ENCODE results near the gene NAA10. TPM values are rescaled to one million over a fixed set of nuclear protein-coding genes. Genes with fewer than 3 reads are reported as not detected.

Gene NAA10
- total and polyA plus RNA-seq, 4 donors = 33.1 to 146 (median 104) TPM

DNA sequence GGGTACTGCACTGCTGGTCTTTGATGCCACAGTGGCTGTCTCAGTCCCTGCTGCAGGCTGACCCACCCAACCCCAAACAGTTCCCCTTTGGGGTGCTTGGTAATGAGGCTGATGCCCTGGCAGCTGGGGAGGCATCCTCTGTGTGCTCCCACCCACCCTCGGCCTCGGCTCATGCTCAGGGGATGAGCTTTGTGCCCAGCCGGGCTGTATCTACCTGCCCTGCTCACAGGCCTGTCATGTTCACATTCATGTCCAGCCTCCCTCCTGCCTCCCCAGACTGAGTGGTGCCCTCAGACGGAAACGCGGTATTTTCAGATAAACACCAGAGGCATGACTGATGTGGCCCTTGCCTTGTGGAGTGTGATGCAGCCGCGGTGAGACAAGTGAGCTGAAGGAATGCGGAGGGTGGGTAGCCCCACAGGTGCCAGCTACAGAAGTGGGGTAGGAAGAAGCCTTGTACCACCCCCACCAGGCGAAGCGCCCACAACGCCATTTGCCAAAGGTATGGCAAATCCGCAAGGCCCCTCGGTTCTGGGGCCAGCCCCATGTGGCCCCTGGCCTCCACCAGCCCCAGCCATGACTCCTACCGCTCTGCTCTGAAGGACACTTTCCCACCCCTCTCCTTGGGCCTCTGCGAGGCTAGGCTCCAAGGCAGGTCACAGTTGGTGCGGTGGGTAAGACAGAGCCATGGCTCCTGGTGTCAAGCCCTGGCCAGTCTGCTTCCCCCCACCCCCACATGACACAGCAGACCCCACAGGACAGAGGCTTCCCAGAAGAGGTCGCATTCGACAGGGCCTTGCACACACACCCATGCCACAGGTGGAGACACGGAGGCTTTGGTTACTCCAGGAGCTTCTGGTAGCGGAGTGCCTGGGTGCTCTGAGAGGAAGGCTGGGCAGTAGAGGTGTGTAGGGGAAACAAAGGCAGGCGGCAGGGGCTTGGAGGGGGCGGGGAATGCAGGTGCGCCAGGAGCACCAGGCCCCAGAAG lies 11.4 kb upstream of the NAA10 start:
- no peaks in the 10 kb centered on the region for H3K27me3 ChIP-seq (ENCODE audit: control insufficient read depth in 3 of 3, insufficient read depth in 3 of 3, low read length in 2 of 3)
- TF ChIP-seq CTCF (IDR thresholded peaks at IDR 0.05; ENCODE audit: control extremely low read depth, extremely low read depth) = no peak
- H3K36me3 ChIP-seq (ENCODE audit: control insufficient read depth in 4 of 4, insufficient read depth in 4 of 4, low read length in 4 of 4) = peaks cover 3 to 22% (median 10%) of the 10 kb centered on the region in 4 donors
- ATAC-seq (ENCODE audit: insufficient read depth, low FRiP score) = no peak
- peaks cover 0 to 2% (median 0%) of the 10 kb centered on the region in 4 donors for H3K9me3 ChIP-seq (ENCODE audit: control insufficient read depth in 4 of 4, insufficient read depth in 3 of 4, low read length in 3 of 4)
- no peak overlapping the region for H3K4me3 ChIP-seq
- peaks cover 0 to 13% (median 6%) of the 10 kb centered on the region in 5 donors for H3K4me1 ChIP-seq (ENCODE audit: control insufficient read depth in 5 of 5, insufficient read depth in 5 of 5, low read length in 5 of 5)
- no peak overlapping the region for H3K9ac ChIP-seq (ENCODE audit: insufficient read depth in 1 of 2, low read length in 2 of 2)
- 78 to 88% methylated on average over 19 to 24 of the region's 24 CpGs for WGBS, 2 donors
- no peak for DNase-seq
- H3K27ac ChIP-seq (ENCODE audit: low read depth in 1 of 2, low read length in 1 of 2) = no peak overlapping the region

DNA sequence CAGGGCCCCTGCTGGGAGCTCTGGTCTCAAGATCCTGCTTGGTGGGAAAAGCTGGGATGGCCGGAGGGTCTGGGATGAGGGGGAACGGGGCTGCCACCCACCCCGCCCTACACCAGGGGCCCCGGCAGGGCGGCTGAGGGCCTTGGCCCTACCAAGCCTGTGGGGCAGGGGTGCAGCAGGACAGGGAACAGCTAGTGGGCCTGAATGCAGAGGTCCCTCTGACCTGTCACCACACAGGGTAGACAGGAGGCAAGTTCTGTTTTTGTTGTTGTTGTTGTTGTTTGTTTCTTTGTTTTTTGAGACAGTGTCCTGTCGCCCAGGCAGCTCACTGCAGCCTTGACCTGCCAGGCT lies 9.9 kb upstream of the NAA10 start:
- H3K27ac ChIP-seq (ENCODE audit: low read depth in 1 of 2, low read length in 1 of 2) = peak overlapping the region in 1 of 2 donors; percentile 49
- no peaks in the 10 kb centered on the region for H3K9me3 ChIP-seq (ENCODE audit: control insufficient read depth in 4 of 4, insufficient read depth in 3 of 4, low read length in 3 of 4)
- DNase-seq (no peak), ATAC-seq (ENCODE audit: insufficient read depth, low FRiP score) (no peak)
- WGBS, 2 donors = 39 to 59% methylated on average over 5 to 6 of the region's 6 CpGs
- H3K4me1 ChIP-seq (ENCODE audit: control insufficient read depth in 5 of 5, insufficient read depth in 5 of 5, low read length in 5 of 5) = peaks cover 0 to 11% (median 5%) of the 10 kb centered on the region in 5 donors
- no peaks in the 10 kb centered on the region for H3K27me3 ChIP-seq (ENCODE audit: control insufficient read depth in 3 of 3, insufficient read depth in 3 of 3, low read length in 2 of 3)
- no peak for TF ChIP-seq CTCF (IDR thresholded peaks at IDR 0.05; ENCODE audit: control extremely low read depth, extremely low read depth)
- H3K4me3 ChIP-seq = no peak overlapping the region
- peaks cover 3 to 14% (median 4%) of the 10 kb centered on the region in 4 donors for H3K36me3 ChIP-seq (ENCODE audit: control insufficient read depth in 4 of 4, insufficient read depth in 4 of 4, low read length in 4 of 4)
- no peak overlapping the region for H3K9ac ChIP-seq (ENCODE audit: insufficient read depth in 1 of 2, low read length in 2 of 2)

- H3K4me3 ChIP-seq = peak within 1 kb of the TSS; percentile 44
- H3K9me3 ChIP-seq (ENCODE audit: control insufficient read depth in 4 of 4, insufficient read depth in 3 of 4, low read length in 3 of 4) = no peaks in the 10 kb centered on the region
- peaks cover 0 to 10% (median 2%) of the 10 kb centered on the region in 4 donors for H3K36me3 ChIP-seq (ENCODE audit: control insufficient read depth in 4 of 4, insufficient read depth in 4 of 4, low read length in 4 of 4)
- ATAC-seq (ENCODE audit: insufficient read depth, low FRiP score) = no peak
- no peak for DNase-seq
- H3K4me1 ChIP-seq (ENCODE audit: control insufficient read depth in 5 of 5, insufficient read depth in 5 of 5, low read length in 5 of 5) = peaks cover 0 to 6% (median 3%) of the 10 kb centered on the region in 5 donors
- no peak for TF ChIP-seq CTCF (IDR thresholded peaks at IDR 0.05; ENCODE audit: control extremely low read depth, extremely low read depth)
- H3K27ac ChIP-seq (ENCODE audit: low read depth in 1 of 2, low read length in 1 of 2) = peak within 1 kb of the TSS; percentile 43 to 49
- H3K9ac ChIP-seq (ENCODE audit: insufficient read depth in 1 of 2, low read length in 2 of 2) = no peak within 1 kb of the TSS
- WGBS, 2 donors = 27 to 33% methylated on average over 15 to 31 of the region's 31 CpGs
- no peaks in the 10 kb centered on the region for H3K27me3 ChIP-seq (ENCODE audit: control insufficient read depth in 3 of 3, insufficient read depth in 3 of 3, low read length in 2 of 3)
These were observed 9.4 kb upstream of the NAA10 start, which contains the start of gene RENBP for GRCh38 chrX:153944140-153944799. RENBP (minus strand) TSS chrX:153944643; CDS start chrX:153944610, 33 bp downstream.

Measured in lung (tissue), 12 donors.